ENCODE measurements around the gene EDEM3. TPM values are rescaled to one million over a fixed set of nuclear protein-coding genes. Genes with fewer than 3 reads are reported as not detected.

EDEM3 gene
- total and polyA plus RNA-seq, 2 donors (not counting 1 experiment from before 2014, with no cell fraction given): 40.2 to 47.9 TPM

- H3K9ac ChIP-seq (ENCODE audit: insufficient read depth, low read length): no peak overlapping the region
- H3K27me3 ChIP-seq (ENCODE audit: control insufficient read depth, insufficient read depth, low read length): no peaks in the 10 kb centered on the region
- peak overlapping the region; percentile 2 for H3K4me2 ChIP-seq (ENCODE audit: extremely low read depth, insufficient read depth, low read length)
- no peaks in the 10 kb centered on the region for H3K79me2 ChIP-seq (ENCODE audit: control insufficient read depth, insufficient read depth, low read length)
- peak; percentile 64 to 69 for DNase-seq (ENCODE audit: low read depth in 2 of 2)
- H2AFZ ChIP-seq (ENCODE audit: low read length): no peak overlapping the region
- H3K4me1 ChIP-seq (ENCODE audit: control insufficient read depth, extremely low read depth, insufficient read depth, low read length): peaks cover 14% of the 10 kb centered on the region
- peak overlapping the region; percentile 71 for H3K27ac ChIP-seq (ENCODE audit: insufficient read depth, low read length)
- no peaks in the 10 kb centered on the region for H3K36me3 ChIP-seq (ENCODE audit: control insufficient read depth, insufficient read depth, low read length)
- no peak for TF ChIP-seq CTCF (conservative IDR thresholded peaks at IDR 0.05 in 1 of 2, IDR thresholded peaks at IDR 0.05 in 1 of 2; ENCODE audit: low read depth in 1 of 2, low read length in 2 of 2)
- TF ChIP-seq EZH2 (IDR thresholded peaks at IDR 0.05; ENCODE audit: low read length, missing control alignments): no peak
- no peaks in the 10 kb centered on the region for H3K9me3 ChIP-seq (ENCODE audit: control insufficient read depth, insufficient read depth, low read depth, low read length)
- no peak overlapping the region for H3K4me3 ChIP-seq (replicated peaks in 1 of 4; ENCODE audit: control extremely low read depth in 1 of 4, insufficient read depth in 1 of 4, low read depth in 3 of 4, low read length in 4 of 4)
- no peaks in the 10 kb centered on the region for H4K20me1 ChIP-seq (ENCODE audit: control insufficient read depth, extremely low read depth, insufficient read depth, low read length)
Observed at GRCh38 chr1:184791550-184791900, 36.9 kb upstream of the EDEM3 start.

- Histone ChIP-seq H3K9ac (ENCODE audit: insufficient read depth, low read length) (no peak overlapping the region), H3K79me2 (ENCODE audit: control insufficient read depth, insufficient read depth, low read length) (no peaks in the 10 kb centered on the region), H3K36me3 (ENCODE audit: control insufficient read depth, insufficient read depth, low read length) (no peaks in the 10 kb centered on the region), H2AFZ (ENCODE audit: low read length) (no peak overlapping the region), H3K27me3 (ENCODE audit: control insufficient read depth, insufficient read depth, low read length) (no peaks in the 10 kb centered on the region), H3K9me3 (ENCODE audit: control insufficient read depth, insufficient read depth, low read depth, low read length) (no peaks in the 10 kb centered on the region), H3K4me1 (ENCODE audit: control insufficient read depth, extremely low read depth, insufficient read depth, low read length) (peaks cover 14% of the 10 kb centered on the region), H4K20me1 (ENCODE audit: control insufficient read depth, extremely low read depth, insufficient read depth, low read length) (no peaks in the 10 kb centered on the region), H3K27ac (ENCODE audit: insufficient read depth, low read length) (peak overlapping the region; percentile 71), H3K4me3 (replicated peaks in 1 of 4; ENCODE audit: control extremely low read depth in 1 of 4, insufficient read depth in 1 of 4, low read depth in 3 of 4, low read length in 4 of 4) (no peak overlapping the region), H3K4me2 (ENCODE audit: extremely low read depth, insufficient read depth, low read length) (no peak overlapping the region)
- no peak for TF ChIP-seq EZH2 (IDR thresholded peaks at IDR 0.05; ENCODE audit: low read length, missing control alignments)
- no peak for TF ChIP-seq CTCF (conservative IDR thresholded peaks at IDR 0.05 in 1 of 2, IDR thresholded peaks at IDR 0.05 in 1 of 2; ENCODE audit: low read depth in 1 of 2, low read length in 2 of 2)
- peak in 1 of 2 donors; percentile 28 for DNase-seq (ENCODE audit: low read depth in 2 of 2)
Observed at GRCh38 chr1:184790642-184791549, 36.2 kb upstream of the EDEM3 start.

- peak in 1 of 2 donors; percentile 60 for DNase-seq (ENCODE audit: low read depth in 2 of 2)
- H3K9me3 ChIP-seq (ENCODE audit: control insufficient read depth, insufficient read depth, low read depth, low read length): no peaks in the 10 kb centered on the region
- H3K4me1 ChIP-seq (ENCODE audit: control insufficient read depth, extremely low read depth, insufficient read depth, low read length): peaks cover 14% of the 10 kb centered on the region
- no peak overlapping the region for H2AFZ ChIP-seq (ENCODE audit: low read length)
- no peaks in the 10 kb centered on the region for H4K20me1 ChIP-seq (ENCODE audit: control insufficient read depth, extremely low read depth, insufficient read depth, low read length)
- H3K9ac ChIP-seq (ENCODE audit: insufficient read depth, low read length): no peak overlapping the region
- H3K27me3 ChIP-seq (ENCODE audit: control insufficient read depth, insufficient read depth, low read length): no peaks in the 10 kb centered on the region
- H3K4me2 ChIP-seq (ENCODE audit: extremely low read depth, insufficient read depth, low read length): peak overlapping the region; percentile 11
- H3K79me2 ChIP-seq (ENCODE audit: control insufficient read depth, insufficient read depth, low read length): no peaks in the 10 kb centered on the region
- no peak overlapping the region for H3K27ac ChIP-seq (ENCODE audit: insufficient read depth, low read length)
- no peak for TF ChIP-seq EZH2 (IDR thresholded peaks at IDR 0.05; ENCODE audit: low read length, missing control alignments)
- no peak for TF ChIP-seq CTCF (conservative IDR thresholded peaks at IDR 0.05 in 1 of 2, IDR thresholded peaks at IDR 0.05 in 1 of 2; ENCODE audit: low read depth in 1 of 2, low read length in 2 of 2)
- H3K36me3 ChIP-seq (ENCODE audit: control insufficient read depth, insufficient read depth, low read length): no peaks in the 10 kb centered on the region
- no peak overlapping the region for H3K4me3 ChIP-seq (replicated peaks in 1 of 4; ENCODE audit: control extremely low read depth in 1 of 4, insufficient read depth in 1 of 4, low read depth in 3 of 4, low read length in 4 of 4)
Observed at GRCh38 chr1:184789884-184790283, 35.2 kb upstream of the EDEM3 start.

All from fibroblast of lung (primary cell).